NCI-H187 treated with DMSO at 0.1 percent for 48 hours (cell line): Measurements from ENCODE around the gene LRP6.

ENCODE experiments used
- DNase-seq: peaks from one replicate; lab custom pipeline; 2025; lab: John Stamatoyannopoulos, UW

LRP6 gene

DNA sequence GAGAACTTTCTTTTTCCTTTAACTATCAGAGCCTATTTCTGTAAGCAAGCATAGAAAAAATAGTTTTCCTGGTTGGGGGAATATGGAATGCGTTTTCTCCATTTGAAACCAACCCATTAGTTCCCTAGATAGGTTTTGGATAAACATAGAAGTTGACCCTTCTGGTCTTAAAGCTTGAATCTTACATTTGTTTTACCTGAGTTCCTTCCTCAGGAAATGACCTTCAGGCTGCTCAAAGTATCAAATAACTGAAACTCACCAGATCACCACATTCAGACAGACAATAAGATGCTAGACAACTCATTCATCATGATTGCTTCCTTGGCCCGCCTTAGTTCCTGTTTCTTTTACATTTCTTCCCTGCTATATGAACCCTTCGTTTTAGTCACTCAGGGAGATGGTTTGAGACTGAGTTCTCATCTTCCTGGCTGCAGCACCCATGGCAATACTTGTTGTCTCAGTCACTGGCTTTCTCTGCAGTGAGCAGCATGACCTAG is 52.2 kb downstream of the LRP6 start:
- no peak for DNase-seq

DNA sequence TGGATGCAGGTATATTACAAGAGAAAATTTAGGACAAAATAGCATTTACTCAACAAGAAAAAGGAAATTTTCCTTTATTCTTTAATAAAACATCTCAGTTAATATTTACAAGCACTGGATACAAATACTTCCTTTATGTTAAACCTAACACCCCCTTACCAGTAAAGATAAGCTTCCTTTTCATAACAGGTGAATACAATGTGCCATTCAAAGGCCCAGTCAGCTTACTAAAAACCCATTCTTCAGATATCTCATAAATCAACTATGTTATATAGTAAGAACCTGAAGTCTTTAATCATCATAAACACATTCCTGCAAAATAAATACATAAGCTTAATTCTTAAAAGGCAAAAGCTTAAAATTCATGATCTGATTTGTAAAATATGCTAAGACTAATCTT is 52.6 kb downstream of the LRP6 start:
- no peak for DNase-seq

DNA sequence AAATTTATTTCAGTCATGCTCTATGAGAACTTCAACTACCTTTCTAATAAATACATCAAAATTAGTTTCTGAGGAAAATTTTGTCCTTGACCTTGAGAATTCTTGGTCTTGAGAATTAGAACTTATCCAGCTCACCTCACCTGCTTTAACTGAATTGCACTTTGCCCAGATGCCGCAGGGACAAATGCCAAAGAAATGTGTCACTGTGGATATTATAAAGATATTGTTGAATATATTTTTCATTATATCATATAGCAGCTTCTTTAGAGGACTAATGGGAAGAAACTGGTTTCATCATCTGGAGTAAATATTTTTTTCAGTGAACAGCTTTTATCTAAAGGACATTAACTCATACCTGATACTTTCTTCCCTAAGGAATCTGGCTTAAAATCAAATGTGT is 54.1 kb downstream of the LRP6 start:
- DNase-seq, result no peak

DNA sequence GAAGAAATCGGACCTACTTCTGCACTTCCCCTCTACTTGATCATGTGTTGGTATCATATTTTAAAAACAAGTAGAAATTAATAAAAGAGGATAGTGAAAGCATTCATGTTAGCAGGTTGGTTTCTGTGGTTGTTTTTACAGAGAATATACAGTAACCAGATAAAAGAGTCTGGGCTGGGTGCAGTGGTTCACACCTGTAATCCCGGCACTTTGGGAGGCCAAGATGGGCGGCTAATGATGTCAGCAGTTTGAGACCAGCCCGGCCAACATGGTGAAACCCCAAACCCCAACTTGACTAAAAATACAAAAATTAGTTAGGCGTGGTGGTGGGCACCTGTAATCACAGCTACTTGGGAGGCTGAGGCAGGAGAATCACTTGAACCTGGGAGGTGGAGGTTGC is 55.9 kb downstream of the LRP6 start:
- no peak for DNase-seq

DNA sequence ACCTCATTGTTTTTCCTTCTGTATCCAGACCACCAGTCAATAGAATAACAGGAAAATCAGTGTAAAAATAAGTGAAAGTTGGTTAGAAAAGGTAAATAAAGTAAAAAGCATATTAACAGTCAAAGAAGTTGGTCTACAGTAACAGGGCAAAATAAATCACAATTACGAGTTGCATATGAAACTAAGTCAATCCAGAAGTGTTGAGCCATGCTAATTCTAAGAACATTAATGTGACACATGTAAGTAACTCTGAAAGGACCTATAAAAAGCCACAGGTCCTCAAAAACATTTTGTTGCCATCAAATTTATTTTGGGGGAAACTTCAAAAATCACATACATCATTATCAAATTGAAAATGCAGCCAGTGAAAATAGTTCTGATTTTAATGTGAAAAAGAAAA is 56.4 kb downstream of the LRP6 start:
- no peak for DNase-seq

DNA sequence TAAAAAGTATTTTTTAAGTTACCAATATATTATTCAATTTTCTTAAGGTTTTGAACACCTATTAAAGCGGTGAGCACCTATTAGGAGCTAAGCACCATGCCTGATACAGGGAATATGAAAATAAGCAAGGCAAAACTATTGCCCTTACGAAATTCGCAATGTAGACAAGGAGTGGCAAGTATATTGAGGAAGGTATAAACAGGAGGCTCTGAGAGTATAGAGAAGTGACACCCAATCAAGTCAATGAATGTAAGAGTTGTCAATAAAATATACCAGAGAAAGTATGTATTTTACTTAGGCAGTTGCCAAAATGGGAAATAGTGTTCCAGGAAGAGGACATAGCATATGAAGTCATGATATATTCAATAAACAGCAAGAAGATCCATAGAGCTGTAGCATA is 57.2 kb downstream of the LRP6 start:
- no peak for DNase-seq

DNA sequence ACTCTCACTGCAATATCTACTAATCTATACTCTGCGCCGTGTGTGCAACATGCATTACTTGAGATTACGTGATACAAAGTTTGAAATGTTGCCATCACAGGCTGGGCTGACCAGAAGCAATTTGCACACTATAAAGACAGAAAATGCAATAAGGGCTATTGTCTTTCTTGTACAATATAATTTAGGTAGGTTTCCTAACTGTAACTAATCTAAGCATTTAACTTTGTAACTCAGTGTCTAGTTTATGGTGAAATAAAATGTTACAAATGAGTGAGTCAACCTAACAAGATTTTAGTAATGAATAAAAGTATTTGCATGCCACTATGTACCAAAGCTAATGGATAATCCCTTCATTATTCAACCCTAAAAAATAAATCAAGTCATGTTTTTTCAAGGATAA is 57.8 kb downstream of the LRP6 start:
- DNase-seq, result no peak

DNA sequence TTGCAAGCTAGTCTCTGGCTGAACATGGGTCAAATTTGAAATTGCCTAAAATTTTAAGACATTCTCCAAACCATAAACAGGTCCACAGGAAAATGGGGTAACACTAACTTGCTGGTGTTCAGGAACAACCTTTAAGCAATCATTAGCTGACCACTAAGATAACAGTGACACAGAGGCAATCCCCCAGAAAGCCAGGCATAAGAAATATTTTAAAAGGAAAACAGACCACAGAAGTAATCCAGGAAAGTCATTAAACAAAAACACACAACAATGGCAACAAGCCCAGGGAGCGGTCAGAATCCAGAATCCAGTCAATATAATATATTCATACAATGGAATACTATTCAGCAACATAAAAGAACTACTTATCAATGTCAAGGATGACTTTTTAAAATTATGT is 59.1 kb downstream of the LRP6 start:
- DNase-seq, result no peak

DNA sequence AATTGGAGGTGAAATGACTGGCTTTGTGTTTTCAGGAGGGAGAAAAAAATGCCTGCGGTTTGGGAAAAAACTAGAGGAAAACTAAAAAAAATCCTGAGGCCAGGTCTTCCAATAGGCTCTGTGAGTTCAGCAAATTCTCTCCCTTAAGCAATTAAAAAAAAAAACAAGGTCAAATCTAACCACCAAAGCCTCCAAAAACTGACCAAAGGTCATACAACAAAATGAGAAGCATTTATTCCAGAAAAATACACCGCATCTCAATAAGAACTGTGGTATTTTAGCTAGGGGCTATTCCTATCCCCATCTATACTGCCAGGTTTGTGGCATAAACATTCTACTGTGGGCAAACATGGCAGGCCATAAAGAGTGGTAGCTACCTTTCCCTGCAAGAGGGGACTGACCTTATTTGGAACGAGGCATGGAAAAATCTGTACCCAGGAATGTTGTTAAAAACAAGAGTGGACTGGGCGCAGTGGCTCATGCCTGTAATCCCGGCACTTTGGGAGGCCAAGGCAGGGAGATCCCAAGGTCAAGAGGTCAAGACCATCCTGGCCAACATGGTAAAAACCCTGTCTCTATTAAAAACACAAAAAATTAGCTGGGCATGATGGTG is 60.0 kb downstream of the LRP6 start:
- no peak for DNase-seq

DNA sequence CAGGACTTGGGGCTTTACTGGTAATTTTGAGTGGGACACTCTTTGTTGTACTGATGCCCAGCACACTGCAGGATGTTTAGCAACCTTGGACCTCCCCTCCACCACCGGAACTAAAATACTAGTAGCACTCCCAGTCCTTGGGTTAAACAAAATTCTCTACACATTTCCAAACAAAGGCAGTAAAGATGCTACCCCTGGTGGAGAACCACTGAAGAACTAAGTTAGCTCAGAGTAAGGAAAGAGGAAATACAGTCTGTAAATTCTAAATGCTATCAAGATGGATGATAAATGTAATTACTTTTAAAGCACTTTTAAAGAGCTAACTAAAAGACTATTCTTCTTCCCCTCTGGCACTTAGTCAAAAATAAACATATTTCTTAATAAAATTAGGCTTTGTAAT is 64.1 kb downstream of the LRP6 start:
- DNase-seq, result no peak

DNA sequence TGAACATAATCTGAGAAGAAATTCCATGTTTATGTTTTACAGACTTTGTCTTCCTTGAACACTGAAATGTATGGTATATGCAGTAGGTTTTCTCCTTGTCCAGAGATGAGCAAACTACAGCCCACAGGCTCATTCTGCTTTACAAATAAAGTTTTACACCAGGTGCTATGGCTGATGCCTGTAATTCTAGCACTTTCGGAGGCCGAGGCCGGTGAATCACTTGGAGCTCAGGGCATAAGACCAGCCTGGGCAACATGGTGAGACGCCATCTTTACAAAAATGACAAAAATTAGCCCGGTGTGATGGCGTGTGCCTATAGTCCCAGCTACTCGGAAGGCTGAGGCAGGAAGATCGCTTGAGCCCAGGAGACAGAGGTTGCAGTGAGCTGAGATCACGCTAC is 64.7 kb downstream of the LRP6 start:
- DNase-seq, result no peak

DNA sequence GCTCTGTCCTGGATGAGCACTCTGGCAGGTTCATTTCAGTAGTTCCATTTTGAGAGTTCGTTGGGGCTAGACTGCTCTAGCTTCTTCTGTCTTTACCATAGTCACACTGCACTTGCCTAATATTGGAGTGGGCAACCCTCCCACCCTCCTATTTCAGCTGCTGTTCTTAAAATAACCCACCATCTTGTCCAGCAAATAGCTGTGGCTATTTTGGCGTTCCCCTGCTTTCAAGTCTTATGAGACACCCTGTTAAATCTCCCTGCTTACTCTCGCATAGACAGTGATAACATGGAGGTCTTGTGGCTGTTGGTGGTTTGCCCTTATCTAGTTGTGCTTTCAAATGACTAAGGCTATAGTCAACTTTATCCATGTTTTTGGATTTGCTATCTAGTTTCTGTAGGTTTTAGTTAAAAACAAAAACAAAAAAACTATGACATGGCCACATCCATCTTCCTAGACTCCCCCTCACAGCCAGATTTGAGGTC is 65.5 kb downstream of the LRP6 start:
- no peak for DNase-seq

DNA sequence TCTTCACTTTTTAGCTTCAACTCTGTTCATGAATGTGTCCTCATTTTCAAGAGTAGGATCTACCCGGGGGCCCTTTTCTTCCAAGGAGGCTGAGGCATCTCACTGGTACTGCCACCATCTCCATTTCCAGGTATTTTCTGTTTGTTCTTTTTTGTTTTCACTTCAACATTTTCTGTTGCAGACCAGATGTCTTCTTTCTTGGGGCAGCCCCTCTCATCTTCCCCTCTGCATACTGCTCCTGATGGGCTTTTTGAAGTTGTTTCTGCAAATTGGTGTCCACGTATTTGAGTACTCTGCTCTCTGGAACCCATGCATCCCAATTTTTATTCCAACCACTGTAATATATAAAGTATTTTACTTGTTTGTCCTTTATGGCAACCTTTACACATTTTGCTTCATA is 66.5 kb downstream of the LRP6 start:
- no peak for DNase-seq

DNA sequence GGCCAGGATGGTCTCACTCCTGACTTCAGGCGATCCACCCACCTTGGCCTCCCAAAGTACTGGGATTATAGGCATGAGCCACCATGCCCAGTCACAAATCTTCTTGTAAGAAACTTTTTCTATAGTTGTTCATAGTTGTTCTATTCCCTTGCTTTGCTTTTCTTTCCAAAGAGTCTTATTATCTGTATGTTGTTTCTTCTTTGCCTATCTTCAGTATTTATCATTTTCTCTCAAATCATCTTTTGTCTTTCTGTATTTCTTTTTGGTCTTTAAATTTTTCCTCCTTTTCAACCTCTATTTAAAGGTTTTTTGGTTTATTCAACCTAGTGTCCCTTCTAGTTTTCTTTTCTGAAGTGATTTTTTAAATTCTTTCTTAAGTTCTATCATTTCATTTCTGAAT is 68.7 kb downstream of the LRP6 start:
- no peak for DNase-seq

DNA sequence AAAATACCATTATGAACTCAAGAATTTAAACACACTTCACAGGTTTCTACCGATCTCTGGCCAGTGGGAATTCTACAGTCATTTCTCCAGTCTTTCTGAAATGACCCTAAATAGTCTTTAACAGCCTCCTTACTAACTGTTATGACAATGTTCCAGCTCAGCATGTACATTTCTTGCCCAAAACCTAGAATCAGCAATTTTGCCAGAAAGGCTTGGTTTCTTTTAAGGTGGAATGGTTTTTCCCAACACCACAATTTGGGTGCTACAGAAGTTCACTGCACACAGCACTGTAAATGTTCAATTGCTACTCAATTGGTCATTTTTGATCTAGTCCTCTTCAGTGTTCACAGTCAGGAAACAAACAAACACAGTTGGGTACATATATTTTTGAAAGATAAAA is 69.7 kb downstream of the LRP6 start:
- DNase-seq, result no peak

DNA sequence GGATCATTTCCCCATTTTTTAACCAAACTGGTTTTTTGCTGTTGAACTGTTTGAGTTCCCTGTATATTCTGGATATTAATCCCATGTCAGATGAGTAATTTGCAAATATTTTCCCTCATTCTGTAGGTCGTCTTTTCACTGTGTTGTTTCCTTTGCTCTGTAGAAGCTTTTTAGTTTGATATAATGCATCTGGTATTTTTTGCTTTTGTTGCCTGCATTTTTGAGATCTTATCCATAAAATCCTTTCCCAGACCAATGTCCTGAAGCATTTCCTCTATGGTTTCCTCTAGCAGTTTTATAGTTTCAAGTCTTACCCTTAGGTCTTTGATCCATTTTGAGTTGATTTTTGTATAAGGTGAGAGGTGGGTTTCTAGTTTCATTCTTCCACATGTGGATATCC is 71.3 kb downstream of the LRP6 start:
- no peak for DNase-seq

DNA sequence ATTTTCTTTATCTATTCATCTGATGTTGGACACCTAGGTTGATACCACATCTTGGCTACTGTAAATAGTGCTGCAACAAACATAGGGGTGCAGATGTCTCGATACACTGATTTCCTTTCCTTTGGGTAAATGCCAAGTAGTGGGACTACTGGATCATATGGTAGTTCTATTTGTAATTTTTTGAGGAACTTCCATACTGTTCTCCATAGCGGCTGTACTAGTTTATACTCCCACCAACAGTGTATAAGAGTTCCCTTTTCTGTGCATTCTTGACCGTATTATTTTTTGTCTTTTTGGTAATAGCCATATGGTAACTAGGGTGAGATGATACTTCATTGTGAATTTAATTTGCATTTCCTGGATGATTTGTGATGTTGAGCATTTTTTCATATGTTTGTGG is 71.8 kb downstream of the LRP6 start:
- no peak for DNase-seq

DNA sequence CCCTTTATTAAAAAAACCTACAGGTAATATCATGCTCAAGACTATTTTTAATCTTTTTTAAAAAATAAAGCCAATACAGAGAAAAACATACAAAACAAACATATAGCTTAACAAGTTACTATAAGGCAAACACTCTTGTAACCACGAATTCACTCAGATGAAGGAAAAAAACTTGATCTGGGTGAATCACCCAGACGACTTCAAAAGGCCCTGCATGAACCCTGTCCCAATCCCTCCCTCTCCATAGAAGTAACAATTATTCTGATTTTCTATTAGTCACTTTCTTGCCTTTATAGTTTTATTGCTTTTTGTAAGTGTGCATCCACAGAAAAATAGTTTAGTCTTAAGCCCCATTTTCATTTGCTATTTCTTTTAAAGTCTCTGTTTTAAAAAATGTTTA is 72.6 kb downstream of the LRP6 start:
- no peak for DNase-seq

DNA sequence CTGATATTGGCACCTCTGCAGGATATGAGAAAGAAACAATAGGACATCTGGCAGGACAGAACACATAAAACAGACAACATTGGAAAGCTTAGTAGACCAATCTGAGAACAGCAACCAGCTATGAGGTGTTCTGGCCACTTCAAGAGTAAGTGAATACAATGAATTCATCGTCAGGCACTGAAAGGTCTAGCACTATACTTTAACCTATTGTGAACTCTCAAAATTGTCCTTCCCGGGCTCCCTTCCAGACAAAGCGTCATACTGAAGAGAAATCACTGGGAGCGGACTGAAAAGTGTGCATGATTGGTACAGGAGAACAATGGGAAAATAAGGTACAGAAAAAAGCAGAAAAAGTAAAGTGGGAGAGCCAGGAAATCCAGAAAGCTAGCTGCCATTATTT is 75.8 kb downstream of the LRP6 start:
- no peak for DNase-seq

DNA sequence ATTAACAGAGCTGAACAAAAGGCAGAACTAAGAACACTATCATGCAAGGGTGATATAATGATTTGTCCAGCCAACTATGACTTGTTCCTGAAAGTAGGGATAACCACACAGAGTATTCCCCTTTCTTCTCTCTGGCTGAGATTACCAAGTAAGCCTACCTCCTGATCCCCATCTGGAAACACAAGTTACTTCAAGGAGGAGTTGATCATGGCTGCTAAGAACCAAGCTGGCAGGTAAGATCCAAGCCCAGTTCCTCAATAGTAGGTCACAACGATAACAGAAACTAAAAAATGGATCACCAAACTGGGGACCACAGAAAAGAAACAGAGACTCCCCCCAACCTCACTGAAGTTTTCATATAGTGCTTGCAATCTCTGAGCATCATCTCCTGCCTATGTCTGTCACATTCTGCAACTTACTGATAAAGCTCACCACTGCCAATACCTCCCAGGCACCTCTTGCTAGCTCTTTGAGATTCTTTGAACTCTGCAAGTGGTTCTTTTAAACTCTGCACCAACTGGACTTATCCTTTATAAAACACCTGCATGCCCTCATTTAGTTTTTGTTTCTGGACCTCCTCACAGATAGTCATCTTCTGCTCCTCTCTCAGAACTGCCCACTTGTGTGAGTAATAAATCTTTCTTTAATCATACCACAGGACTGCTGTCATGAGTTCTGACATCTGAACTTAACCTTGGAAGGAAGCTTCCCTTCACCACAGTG is 76.6 kb downstream of the LRP6 start:
- no peak for DNase-seq

DNA sequence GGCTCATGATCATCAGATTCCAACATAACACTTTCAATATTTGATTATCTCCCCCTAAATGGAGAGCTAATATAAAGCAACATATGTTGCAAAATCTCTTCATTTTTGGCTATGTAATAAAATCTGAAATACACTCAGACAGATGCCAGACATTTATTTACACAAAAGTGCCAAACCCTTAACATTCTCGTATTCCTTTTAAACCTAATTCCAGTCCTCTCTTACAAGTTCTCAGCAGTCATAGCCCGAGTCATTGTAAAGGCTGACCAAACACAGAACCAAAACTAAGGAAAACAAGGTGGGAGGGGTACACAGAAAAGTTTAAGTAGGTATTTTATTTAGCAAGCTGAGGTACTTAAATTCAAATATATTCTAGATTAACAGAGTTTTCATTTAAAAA is 81.4 kb downstream of the LRP6 start:
- DNase-seq, result no peak

DNA sequence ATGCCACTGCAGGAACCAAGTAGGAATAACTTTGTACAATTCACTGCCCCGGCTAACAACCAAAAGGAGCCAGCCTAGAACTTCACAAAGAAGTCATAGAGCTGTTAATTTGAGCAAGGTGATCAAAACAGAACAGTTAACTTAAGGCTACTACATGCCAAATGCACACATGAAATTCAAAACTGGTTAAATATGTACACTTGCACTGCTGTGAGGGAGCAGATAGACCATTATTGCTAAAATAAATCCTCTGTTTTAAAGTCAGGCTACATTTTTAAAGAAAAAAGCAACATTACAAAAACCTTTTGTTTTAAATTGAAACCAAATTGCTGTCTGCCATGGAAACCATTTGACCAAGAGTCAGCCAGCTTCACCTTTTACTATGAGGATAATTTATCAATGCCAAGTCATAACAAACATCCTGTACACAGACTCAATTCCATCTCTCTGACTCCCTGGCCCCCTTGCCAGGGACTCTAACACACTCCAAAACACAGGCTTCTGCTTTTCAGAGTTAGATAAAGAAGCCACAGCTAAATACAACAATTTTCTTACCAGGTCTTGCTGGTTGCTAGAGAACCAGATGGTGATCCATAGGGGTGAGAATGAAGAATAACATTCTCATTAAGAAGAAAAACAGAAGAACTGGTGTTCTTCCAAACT is 84.0 kb downstream of the LRP6 start:
- DNase-seq, result no peak

DNA sequence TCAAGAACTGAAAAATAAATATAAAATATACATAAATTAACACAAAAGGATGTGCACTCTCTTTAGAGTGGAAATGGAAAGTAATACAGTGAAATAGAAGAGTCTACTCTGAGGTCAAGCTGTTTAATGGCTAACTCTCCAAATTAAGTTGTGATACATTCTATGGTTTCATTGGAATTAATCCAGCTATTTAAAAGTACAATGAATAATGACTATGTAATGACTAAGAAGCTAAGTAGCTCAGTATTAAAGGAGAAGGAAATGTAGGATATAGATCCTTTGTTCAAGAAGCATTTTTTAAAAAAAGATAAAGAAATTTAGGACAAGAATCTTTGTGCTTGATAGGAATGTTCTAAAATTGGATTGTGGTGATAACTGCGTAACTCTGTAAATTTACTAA is 85.3 kb downstream of the LRP6 start:
- no peak for DNase-seq
